B cell (primary cell): Measurements from ENCODE around the gene ATP6V1C2. TPM values are rescaled to one million over a fixed set of nuclear protein-coding genes. Genes with fewer than 3 reads are reported as not detected.

Experiments
- ATAC-seq: fragments of 200-7000 bp; cut with Tn5 transposase; one replicate; pipeline ENCODE4 v1.10.0; 2021; ENCODE audit warnings: low read depth, mild to moderate bottlenecking, moderate number of reproducible peaks, moderate library complexity
- CTCF ChIA-PET: fragments of 350-600 bp; sonication (Branson Sonifier 250); formaldehyde crosslinking; loops from one replicate; lab custom pipeline; 2021; ENCODE audit warnings: antibody characterized with exemption, inconsistent platforms; lab: Charles Lee
- POLR2A ChIA-PET: fragments of 350-600 bp; sonication (Branson Sonifier 250); formaldehyde crosslinking; loops from one replicate; lab custom pipeline; 2021; ENCODE audit warnings: antibody characterized with exemption; lab: Charles Lee
- DNase-seq: peaks from one replicate; pipeline ENCODE4 v3.0.0; 2013
- H2AFZ ChIP-seq: 2 replicates; pipeline ENCODE4 v1.6.1; 2012; ENCODE audit warnings: mild to moderate bottlenecking, low read depth, low read length; ENCODE audit not compliant: insufficient read depth, poor library complexity, severe bottlenecking
- H3K27ac ChIP-seq, 2 donors: 1 replicate in 1 of 2; 2 replicates in 1 of 2; pipeline ENCODE4 v1.5.1; 2012 to 2013; ENCODE audit warnings: low read length in 2 of 2, mild to moderate bottlenecking in 2 of 2, moderate library complexity in 1 of 2
- H3K27me3 ChIP-seq, 4 experiments: fragments of 200-600 bp in 1 of 4; sonication (generic) in 1 of 4; replicated peaks in 1 of 4; 1 replicate in 2 of 4; 2 replicates in 2 of 4; pipeline versions ENCODE4 v1.6.1 to v1.7.0; 2013 to 2016; ENCODE audit warnings: low read length in 3 of 4, mild to moderate bottlenecking in 2 of 4, mixed read lengths in 1 of 4, moderate library complexity in 1 of 4; ENCODE audit not compliant: insufficient read depth in 4 of 4, control insufficient read depth in 3 of 4; ENCODE audit errors: control extremely low read depth in 1 of 4
- H3K36me3 ChIP-seq, 2 experiments: replicated peaks in 1 of 2; 1 replicate in 1 of 2; 2 replicates in 1 of 2; pipeline versions ENCODE4 v1.6.1 to v1.7.1; 2013; ENCODE audit warnings: low read length in 1 of 2; ENCODE audit not compliant: insufficient read depth in 2 of 2, control insufficient read depth in 1 of 2; ENCODE audit errors: control extremely low read depth in 1 of 2, extremely low read depth in 1 of 2
- H3K4me1 ChIP-seq, 2 donors: fragments of 200-600 bp in 1 of 2; sonication (generic) in 1 of 2; 1 replicate in 1 of 2; 2 replicates in 1 of 2; pipeline versions ENCODE4 v1.5.1 to v1.6.1; 2013 to 2017; ENCODE audit warnings: low read length in 2 of 2; ENCODE audit not compliant: control insufficient read depth in 2 of 2, insufficient read depth in 2 of 2
- H3K4me2 ChIP-seq: replicated peaks from 2 replicates; pipeline ENCODE3; 2012; ENCODE audit warnings: mild to moderate bottlenecking, low read depth, low read length; ENCODE audit not compliant: poor library complexity, severe bottlenecking
- H3K4me3 ChIP-seq, 5 experiments: fragments of 200-600 bp in 1 of 5; sonication (generic) in 1 of 5; 1 replicate in 3 of 5; 2 replicates in 2 of 5; pipeline versions ENCODE4 v1.5.1 to v1.7.0; 2011 to 2016; ENCODE audit warnings: low read length in 4 of 5, mild to moderate bottlenecking in 4 of 5, low read depth in 2 of 5, control low read depth in 1 of 5, moderate library complexity in 1 of 5; ENCODE audit not compliant: insufficient read depth in 1 of 5; ENCODE audit errors: control extremely low read depth in 1 of 5, extremely low read depth in 1 of 5
- H3K79me2 ChIP-seq: fragments of 200-600 bp; sonication (generic); one replicate; pipeline ENCODE4 v1.6.0; 2016; ENCODE audit warnings: low read length; ENCODE audit not compliant: control insufficient read depth, insufficient read depth
- H3K9ac ChIP-seq: fragments of 200-600 bp; sonication (generic); 2 replicates; pipeline ENCODE4 v1.6.1; 2017; ENCODE audit warnings: mild to moderate bottlenecking, low read length, moderate library complexity
- H3K9me3 ChIP-seq, 3 donors: one replicate each; pipeline versions ENCODE4 v1.6.1 to v1.7.1; 2013; ENCODE audit warnings: low read length in 2 of 3; ENCODE audit not compliant: control insufficient read depth in 2 of 3, insufficient read depth in 1 of 3; ENCODE audit errors: control extremely low read depth in 1 of 3
- H4K20me1 ChIP-seq: 2 replicates; pipeline ENCODE4 v1.6.0; 2012; ENCODE audit warnings: mild to moderate bottlenecking, low read length; ENCODE audit not compliant: insufficient read depth, control insufficient read depth, poor library complexity, severe bottlenecking
- H3K27ac Mint-ChIP-seq: one replicate; pipeline ENCODE4 v1.8.0; 2021; ENCODE audit warnings: mixed read lengths
- H3K27me3 Mint-ChIP-seq: one replicate; pipeline ENCODE4 v1.8.0; 2021; ENCODE audit warnings: mixed read lengths
- H3K4me1 Mint-ChIP-seq: one replicate; pipeline ENCODE4 v1.8.0; 2021; ENCODE audit warnings: mixed read lengths
- H3K4me3 Mint-ChIP-seq: one replicate; pipeline ENCODE4 v1.8.0; 2021; ENCODE audit warnings: mixed read lengths
- H3K9me3 Mint-ChIP-seq: one replicate; pipeline ENCODE4 v1.8.0; 2022; ENCODE audit warnings: mixed read lengths; ENCODE audit not compliant: insufficient read depth
- EZH2 ChIP-seq: IDR thresholded peaks from 2 replicates; pipeline ENCODE4 v1.6.1; 2012; ENCODE audit warnings: borderline replicate concordance, low read depth, mild to moderate bottlenecking, moderate library complexity, low read length; ENCODE audit not compliant: insufficient read depth, poor library complexity, severe bottlenecking
- WGBS: methylation state at CpG from one replicate; pipeline ENCODE4 v1.1.5; 2013; ENCODE audit warnings: missing lambda C conversion rate; ENCODE audit not compliant: insufficient coverage; 5-methylcytosine and 5-hydroxymethylcytosine counted together
- intact Hi-C: fragments of 100-400 bp; cut with micrococcal nuclease; formaldehyde crosslinking; loops from one replicate; pipeline ENCODE4 v1.10.0; 2022
- polyA plus RNA-seq: library from polyadenylated mRNA; depleted of rRNA; stranded (reverse); fragments of >200 nt; gene quantifications from 2 replicates; pipeline ENCODE4 v1.2.3, GENCODE V29; 2012
- total RNA-seq, 2 donors: library from RNA; stranded (reverse); fragments of 120-200 nt in 1 of 2; gene quantifications; 1 replicate in 1 of 2; 2 replicates in 1 of 2; pipeline versions ENCODE4 v1.2.3 to v1.2.4, GENCODE V29; 2013 to 2022
- TF ChIP-seq, protein P1 (sequence below): fragments of 200-600 bp; IDR thresholded peaks from one replicate; pipeline ENCODE4 v1.8.0; 2022; ENCODE audit warnings: antibody characterized with exemption, mild to moderate bottlenecking

ATP6V1C2 gene
- total and polyA plus RNA-seq, 2 donors (not counting 1 experiment from before 2014, with no cell fraction given), result 0.54 to 4.4 TPM

DNA sequence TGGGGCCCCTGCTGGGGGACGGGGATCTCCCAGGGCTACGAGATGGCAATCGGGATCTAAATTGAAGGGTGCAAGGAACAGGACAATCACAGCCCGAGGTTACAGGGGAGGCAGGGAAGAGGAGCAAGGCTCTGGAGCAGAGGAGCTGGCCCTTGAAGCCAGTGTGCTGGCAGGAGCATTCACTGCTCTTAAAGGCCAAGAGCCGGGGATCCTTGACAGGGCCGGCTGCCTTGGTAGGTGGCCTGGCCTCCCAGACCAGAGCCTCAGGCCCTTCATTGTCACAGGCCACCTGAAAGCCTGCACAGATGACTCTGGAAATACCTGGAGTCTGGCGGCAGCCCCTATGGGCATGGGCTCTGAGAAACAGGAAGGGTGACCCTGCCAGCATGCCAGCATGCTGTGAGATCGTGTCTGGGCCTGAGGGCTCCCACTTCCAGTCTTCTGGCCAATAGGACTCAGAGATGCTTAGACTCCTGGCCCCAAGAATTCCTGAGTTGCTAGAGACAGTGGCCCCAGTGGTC is 52.5 kb downstream of the ATP6V1C2 start:
- Histone ChIP-seq H3K27ac (no peak overlapping the region), H2AFZ (no peak overlapping the region), H3K79me2 (no peaks in the 10 kb centered on the region), H3K9ac (no peak overlapping the region), H3K36me3 (peaks cover 0 to 10% of the 10 kb centered on the region in 2 experiments), H3K4me2 (no peak overlapping the region), H4K20me1 (no peaks in the 10 kb centered on the region), H3K9me3 (no peaks in the 10 kb centered on the region), H3K4me3 (no peak overlapping the region), H3K27me3 (no peaks in the 10 kb centered on the region), H3K4me1 (no peaks in the 10 kb centered on the region)
- ChIA-PET POLR2A (no interaction called here), CTCF (no interaction called here)
- 87% methylated on average over 8 of the region's 8 CpGs for WGBS
- Mint-ChIP-seq H3K4me3 (no peak overlapping the region), H3K27ac (no peak overlapping the region), H3K4me1 (no peaks in the 10 kb centered on the region), H3K27me3 (no peaks in the 10 kb centered on the region), H3K9me3 (no peaks in the 10 kb centered on the region)
- TF ChIP-seq, protein P1, sequence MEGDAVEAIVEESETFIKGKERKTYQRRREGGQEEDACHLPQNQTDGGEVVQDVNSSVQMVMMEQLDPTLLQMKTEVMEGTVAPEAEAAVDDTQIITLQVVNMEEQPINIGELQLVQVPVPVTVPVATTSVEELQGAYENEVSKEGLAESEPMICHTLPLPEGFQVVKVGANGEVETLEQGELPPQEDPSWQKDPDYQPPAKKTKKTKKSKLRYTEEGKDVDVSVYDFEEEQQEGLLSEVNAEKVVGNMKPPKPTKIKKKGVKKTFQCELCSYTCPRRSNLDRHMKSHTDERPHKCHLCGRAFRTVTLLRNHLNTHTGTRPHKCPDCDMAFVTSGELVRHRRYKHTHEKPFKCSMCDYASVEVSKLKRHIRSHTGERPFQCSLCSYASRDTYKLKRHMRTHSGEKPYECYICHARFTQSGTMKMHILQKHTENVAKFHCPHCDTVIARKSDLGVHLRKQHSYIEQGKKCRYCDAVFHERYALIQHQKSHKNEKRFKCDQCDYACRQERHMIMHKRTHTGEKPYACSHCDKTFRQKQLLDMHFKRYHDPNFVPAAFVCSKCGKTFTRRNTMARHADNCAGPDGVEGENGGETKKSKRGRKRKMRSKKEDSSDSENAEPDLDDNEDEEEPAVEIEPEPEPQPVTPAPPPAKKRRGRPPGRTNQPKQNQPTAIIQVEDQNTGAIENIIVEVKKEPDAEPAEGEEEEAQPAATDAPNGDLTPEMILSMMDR, result no peak
- TF ChIP-seq EZH2, result no peak
- ATAC-seq, result no peak
- DNase-seq, result no peak
- intact Hi-C loops, result no loop called here

DNA sequence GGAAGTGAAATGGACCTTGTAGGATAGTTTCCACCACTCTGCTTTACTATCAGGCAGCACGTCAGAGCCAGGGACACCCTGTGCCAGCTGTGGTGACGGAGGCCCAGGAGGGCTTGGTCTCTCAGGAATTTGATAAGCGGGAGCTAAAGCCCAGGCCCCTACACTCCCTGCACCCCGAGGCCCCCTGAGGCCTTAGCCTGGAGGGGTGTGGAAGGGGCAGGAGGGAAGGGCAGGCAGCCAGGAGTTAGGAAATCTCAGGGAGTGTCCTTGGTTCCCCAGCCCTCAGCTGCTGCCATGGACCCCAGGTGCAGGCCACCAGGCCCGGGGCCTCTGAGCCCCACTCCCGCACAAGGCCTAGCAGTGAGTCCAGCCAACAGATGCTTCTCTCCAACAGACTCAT is 53.0 kb downstream of the ATP6V1C2 start:
- no peak for DNase-seq
- ATAC-seq, result no peak
- no peaks in the 10 kb centered on the region for H3K27me3 ChIP-seq
- H3K27ac ChIP-seq, result no peak overlapping the region
- H3K4me3 ChIP-seq, result no peak overlapping the region
- no peaks in the 10 kb centered on the region for H3K4me1 ChIP-seq
- no peaks in the 10 kb centered on the region for H3K9me3 Mint-ChIP-seq
- intact Hi-C loops, result no loop called here
- no peaks in the 10 kb centered on the region for H3K79me2 ChIP-seq
- no peak overlapping the region for H3K27ac Mint-ChIP-seq
- no peaks in the 10 kb centered on the region for H3K4me1 Mint-ChIP-seq
- no peak overlapping the region for H3K9ac ChIP-seq
- H3K9me3 ChIP-seq, result no peaks in the 10 kb centered on the region
- no peaks in the 10 kb centered on the region for H3K27me3 Mint-ChIP-seq
- no peaks in the 10 kb centered on the region for H4K20me1 ChIP-seq
- H2AFZ ChIP-seq, result no peak overlapping the region
- H3K4me2 ChIP-seq, result no peak overlapping the region
- TF ChIP-seq EZH2, result no peak
- TF ChIP-seq, protein P1, result no peak
- ChIA-PET CTCF (no interaction called here), POLR2A (no interaction called here)
- no peak overlapping the region for H3K4me3 Mint-ChIP-seq
- WGBS, result 100% methylated on average over 2 of the region's 6 CpGs
- peaks cover 0 to 11% of the 10 kb centered on the region in 2 experiments for H3K36me3 ChIP-seq
